T-cell (primary cell): ENCODE data around the gene NPC2. TPM values are rescaled to one million over a fixed set of nuclear protein-coding genes. Genes with fewer than 3 reads are reported as not detected.
"Not testable (repeated sequence)": the region's sequence is repeated elsewhere in the genome, so short reads cannot be mapped to it uniquely, and the experiment has no call there.

Source experiments
- ATAC-seq, 4 experiments: fragments of 200-7000 bp in 3 of 4; fragments of 150-1000 bp in 1 of 4; cut with Tn5 transposase; replicated peaks in 1 of 4; 1 replicate in 3 of 4; 2 replicates in 1 of 4; pipeline ENCODE4 v1.10.0; 2021; ENCODE audit warnings: moderate library complexity in 3 of 4, mild to moderate bottlenecking in 2 of 4, moderate number of reproducible peaks in 1 of 4
- CTCF ChIA-PET, 2 donors: fragments of 300-600 bp; sonication (Branson Sonifier 250); formaldehyde crosslinking; loops; one replicate each; lab custom pipeline; 2022; ENCODE audit warnings: antibody characterized with exemption in 2 of 2; lab: Charles Lee
- POLR2A ChIA-PET, 2 donors: fragments of 300-600 bp; sonication (Branson Sonifier 250); formaldehyde crosslinking; loops; one replicate each; lab custom pipeline; 2022; ENCODE audit warnings: antibody characterized with exemption in 2 of 2; lab: Charles Lee
- DNase-seq, 35 experiments: peaks; one replicate each; pipeline versions ENCODE4 v3.0.0 to v3.0.0-alpha.2; 2013 to 2023
- H3K27ac ChIP-seq: one replicate; pipeline ENCODE4 v1.5.1; 2013; ENCODE audit warnings: low read length
- H3K27me3 ChIP-seq, 2 experiments: replicated peaks in 1 of 2; 1 replicate in 1 of 2; 2 replicates in 1 of 2; pipeline versions ENCODE4 v1.6.1 to v1.7.0; 2013; ENCODE audit warnings: low read length in 1 of 2, mixed read lengths in 1 of 2; ENCODE audit not compliant: control insufficient read depth in 2 of 2, insufficient read depth in 2 of 2; ENCODE audit errors: extremely low read depth in 1 of 2
- H3K36me3 ChIP-seq, 2 donors: 1 replicate in 1 of 2; 2 replicates in 1 of 2; pipeline versions ENCODE4 v1.6.1 to v1.7.0; 2013; ENCODE audit warnings: low read length in 1 of 2; ENCODE audit not compliant: control insufficient read depth in 2 of 2, insufficient read depth in 1 of 2; ENCODE audit errors: extremely low read depth in 1 of 2
- H3K4me1 ChIP-seq, 2 experiments: 1 replicate in 1 of 2; 2 replicates in 1 of 2; pipeline versions ENCODE4 v1.6.1 to v1.7.0; 2013; ENCODE audit warnings: low read length in 2 of 2, mixed read lengths in 1 of 2; ENCODE audit not compliant: insufficient read depth in 2 of 2, control insufficient read depth in 1 of 2; ENCODE audit errors: extremely low read depth in 1 of 2
- H3K4me3 ChIP-seq, 2 donors: 1 replicate in 1 of 2; 2 replicates in 1 of 2; pipeline versions ENCODE4 v1.5.1 to v1.7.0; 2013; ENCODE audit warnings: mild to moderate bottlenecking in 2 of 2, low read length in 1 of 2, moderate library complexity in 1 of 2; ENCODE audit not compliant: control insufficient read depth in 1 of 2; ENCODE audit errors: extremely low read depth in 1 of 2
- H3K9me3 ChIP-seq: 2 replicates; pipeline ENCODE4 v1.7.0; 2013
- H3K27ac Mint-ChIP-seq, 2 donors: one replicate each; pipeline ENCODE4 v1.8.0; 2020 to 2021; ENCODE audit warnings: mild to moderate bottlenecking in 2 of 2, mixed read lengths in 2 of 2
- H3K27me3 Mint-ChIP-seq, 2 donors: one replicate each; pipeline ENCODE4 v1.8.0; 2021 to 2022; ENCODE audit warnings: mixed read lengths in 2 of 2
- H3K36me3 Mint-ChIP-seq: one replicate; pipeline ENCODE4 v1.8.0; 2021; ENCODE audit warnings: mixed read lengths
- H3K4me1 Mint-ChIP-seq, 3 donors: one replicate each; pipeline ENCODE4 v1.8.0; 2020 to 2022; ENCODE audit warnings: mixed read lengths in 3 of 3, mild to moderate bottlenecking in 1 of 3
- H3K4me3 Mint-ChIP-seq, 3 donors: one replicate each; pipeline ENCODE4 v1.8.0; 2020 to 2022; ENCODE audit warnings: mild to moderate bottlenecking in 3 of 3, mixed read lengths in 3 of 3, moderate library complexity in 3 of 3
- H3K9me3 Mint-ChIP-seq, 3 donors: one replicate each; pipeline ENCODE4 v1.8.0; 2020 to 2022; ENCODE audit warnings: mixed read lengths in 3 of 3
- WGBS: methylation state at CpG from one replicate; pipeline ENCODE4 v1.1.5; 2013; ENCODE audit warnings: missing lambda C conversion rate; ENCODE audit not compliant: insufficient coverage; 5-methylcytosine and 5-hydroxymethylcytosine counted together
- total RNA-seq, 35 experiments: library from RNA in 6 of 35; stranded (reverse) in 6 of 35; fragments of 120-200 nt in 1 of 35; gene quantifications; one replicate each; pipeline versions ENCODE4 v1.2.1 to v1.2.4 and lab custom pipeline; 2013 to 2026

The NPC2 gene
- total RNA-seq, 5 donors from 2014 or later (not counting 1 experiment from before 2014, with no cell fraction given): 32.4 to 61.4 (median 44.8) TPM

- H3K27ac ChIP-seq: no peak overlapping the region
- POLR2A ChIA-PET: no interaction called here
- H3K9me3 ChIP-seq: no peaks in the 10 kb centered on the region
- H3K4me1 ChIP-seq: no peaks in the 10 kb centered on the region
- H3K27me3 ChIP-seq: peaks cover 0 to 35% of the 10 kb centered on the region in 2 experiments
- ATAC-seq: no peak
- H3K27me3 Mint-ChIP-seq: peaks cover 14 to 21% of the 10 kb centered on the region in 2 donors
- H3K36me3 Mint-ChIP-seq: no peaks in the 10 kb centered on the region
- H3K9me3 Mint-ChIP-seq: no peaks in the 10 kb centered on the region
- CTCF ChIA-PET: no interaction called here
- no peak overlapping the region for H3K4me3 Mint-ChIP-seq
- no peak overlapping the region for H3K27ac Mint-ChIP-seq
- H3K36me3 ChIP-seq: no peaks in the 10 kb centered on the region
- H3K4me3 ChIP-seq: no peak overlapping the region
- H3K4me1 Mint-ChIP-seq: no peaks in the 10 kb centered on the region
- no peak for DNase-seq
- 60% methylated on average over 6 of the region's 6 CpGs for whole genome bisulfite sequencing
These were observed 33.1 kb downstream of the NPC2 start for GRCh38 chr14:74459976-74460375.

GRCh38 chr14:74459289-74459946, 33.7 kb downstream of the NPC2 start:
- Histone ChIP-seq H3K36me3 (no peaks in the 10 kb centered on the region), H3K27ac (no peak overlapping the region), H3K9me3 (no peaks in the 10 kb centered on the region), H3K27me3 (peaks cover 0 to 35% of the 10 kb centered on the region in 2 experiments), H3K4me1 (no peaks in the 10 kb centered on the region), H3K4me3 (no peak overlapping the region)
- 78% methylated on average over 10 of the region's 10 CpGs for WGBS
- POLR2A ChIA-PET: no interaction called here
- Mint-ChIP-seq H3K9me3 (no peaks in the 10 kb centered on the region), H3K36me3 (no peaks in the 10 kb centered on the region), H3K4me1 (no peaks in the 10 kb centered on the region), H3K27ac (no peak overlapping the region), H3K27me3 (peaks cover 14 to 21% of the 10 kb centered on the region in 2 donors), H3K4me3 (no peak overlapping the region)
- ATAC-seq: peak in 2 of 4 experiments; percentile 35 to 41
- DNase-seq: peak in 10 of 35 experiments; percentile 1 to 17 (median 10)
- CTCF ChIA-PET: no interaction called here

GRCh38 chr14:74457565-74457895, 35.6 kb downstream of the NPC2 start:
- H3K4me1 Mint-ChIP-seq: no peaks in the 10 kb centered on the region
- Histone ChIP-seq H3K4me3 (no peak overlapping the region), H3K27ac (no peak overlapping the region), H3K4me1 (no peaks in the 10 kb centered on the region), H3K36me3 (no peaks in the 10 kb centered on the region), H3K9me3 (no peaks in the 10 kb centered on the region), H3K27me3 (peaks cover 0 to 35% of the 10 kb centered on the region in 2 experiments)
- peaks cover 0 to 2% (median 0%) of the 10 kb centered on the region in 3 donors for H3K9me3 Mint-ChIP-seq
- 67% methylated on average over 1 of the region's 4 CpGs for WGBS
- no peak overlapping the region for H3K4me3 Mint-ChIP-seq
- ATAC-seq (no peak), DNase-seq (no peak)
- H3K27me3 Mint-ChIP-seq: peaks cover 8 to 15% of the 10 kb centered on the region in 2 donors
- ChIA-PET POLR2A (no interaction called here), CTCF (no interaction called here)
- no peak overlapping the region for H3K27ac Mint-ChIP-seq
- no peaks in the 10 kb centered on the region for H3K36me3 Mint-ChIP-seq

- Mint-ChIP-seq H3K4me1 (no peaks in the 10 kb centered on the region), H3K36me3 (no peaks in the 10 kb centered on the region), H3K27ac (no peak overlapping the region), H3K4me3 (no peak overlapping the region), H3K27me3 (peaks cover 8 to 18% of the 10 kb centered on the region in 2 donors), H3K9me3 (peaks cover 0 to 2% (median 0%) of the 10 kb centered on the region in 3 donors)
- Histone ChIP-seq H3K27me3 (peaks cover 0 to 35% of the 10 kb centered on the region in 2 experiments), H3K9me3 (no peaks in the 10 kb centered on the region), H3K36me3 (no peaks in the 10 kb centered on the region), H3K27ac (no peak overlapping the region), H3K4me3 (no peak overlapping the region), H3K4me1 (no peaks in the 10 kb centered on the region)
- ChIA-PET CTCF (no interaction called here), POLR2A (no interaction called here)
- no peak for ATAC-seq
- DNase-seq: no peak
- 75% methylated on average over 16 of the region's 17 CpGs for WGBS
These were observed 36.2 kb downstream of the NPC2 start for GRCh38 chr14:74456684-74457564.

DNA sequence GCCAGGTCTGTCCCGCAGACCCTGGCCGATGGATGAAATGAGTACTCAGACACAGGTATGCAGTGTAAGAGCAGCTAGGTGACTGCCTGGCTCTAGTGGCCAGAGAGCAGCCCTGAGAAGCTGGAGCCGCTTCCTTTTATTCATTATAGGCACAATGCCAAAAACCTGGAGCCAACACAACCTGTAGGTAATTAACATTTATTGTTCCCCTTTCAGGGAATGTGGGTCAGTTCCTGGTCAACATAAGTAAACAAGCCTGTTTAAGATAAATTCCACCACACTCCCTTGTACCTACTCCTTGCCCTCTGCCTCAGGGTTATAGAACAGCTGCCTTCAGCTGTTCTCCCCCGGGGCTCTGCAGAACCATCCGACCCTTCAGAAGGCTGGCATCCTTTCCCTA, 38.7 kb downstream of the NPC2 start:
- ATAC-seq, H3K9me3 ChIP-seq, H3K27ac Mint-ChIP-seq, H3K4me3 ChIP-seq, H3K27ac ChIP-seq, H3K36me3 ChIP-seq, H3K4me3 Mint-ChIP-seq, POLR2A ChIA-PET, DNase-seq, CTCF ChIA-PET, H3K4me1 ChIP-seq, H3K36me3 Mint-ChIP-seq, H3K4me1 Mint-ChIP-seq, H3K9me3 Mint-ChIP-seq: not testable (repeated sequence)
- H3K27me3 Mint-ChIP-seq: peaks cover 5 to 11% of the 10 kb centered on the region in 2 donors
- peaks cover 0 to 25% of the 10 kb centered on the region in 2 experiments for H3K27me3 ChIP-seq
- 94% methylated on average over 3 of the region's 5 CpGs for WGBS

GRCh38 chr14:74444866-74445265, 48.2 kb downstream of the NPC2 start:
- DNase-seq (no peak), ATAC-seq (no peak)
- peaks cover 12 to 15% of the 10 kb centered on the region in 2 donors for H3K27me3 Mint-ChIP-seq
- H3K4me3 Mint-ChIP-seq: no peak overlapping the region
- H3K4me1 Mint-ChIP-seq: no peaks in the 10 kb centered on the region
- WGBS: 60% methylated on average over 1 of the region's 3 CpGs
- no peaks in the 10 kb centered on the region for H3K36me3 Mint-ChIP-seq
- ChIA-PET POLR2A (no interaction called here), CTCF (no interaction called here)
- H3K27ac ChIP-seq: no peak overlapping the region
- no peak overlapping the region for H3K27ac Mint-ChIP-seq
- H3K9me3 ChIP-seq: no peaks in the 10 kb centered on the region
- peaks cover 0 to 7% of the 10 kb centered on the region in 2 experiments for H3K27me3 ChIP-seq
- no peaks in the 10 kb centered on the region for H3K36me3 ChIP-seq
- H3K4me1 ChIP-seq: no peaks in the 10 kb centered on the region
- H3K4me3 ChIP-seq: no peak overlapping the region
- peaks cover 0 to 8% (median 0%) of the 10 kb centered on the region in 3 donors for H3K9me3 Mint-ChIP-seq
